C4-2B (cell line): ENCODE measurements around the gene NUMB.

Source experiments
- CTCF ChIP-seq: fragments of 450-650 bp; conservative IDR thresholded peaks from 2 replicates; pipeline ENCODE4 v1.5.1; 2017; ENCODE audit warnings: mild to moderate bottlenecking
- ZFX ChIP-seq: fragments of 450-650 bp; IDR thresholded peaks from 2 replicates; pipeline ENCODE4 v1.6.1; 2017

DNA sequence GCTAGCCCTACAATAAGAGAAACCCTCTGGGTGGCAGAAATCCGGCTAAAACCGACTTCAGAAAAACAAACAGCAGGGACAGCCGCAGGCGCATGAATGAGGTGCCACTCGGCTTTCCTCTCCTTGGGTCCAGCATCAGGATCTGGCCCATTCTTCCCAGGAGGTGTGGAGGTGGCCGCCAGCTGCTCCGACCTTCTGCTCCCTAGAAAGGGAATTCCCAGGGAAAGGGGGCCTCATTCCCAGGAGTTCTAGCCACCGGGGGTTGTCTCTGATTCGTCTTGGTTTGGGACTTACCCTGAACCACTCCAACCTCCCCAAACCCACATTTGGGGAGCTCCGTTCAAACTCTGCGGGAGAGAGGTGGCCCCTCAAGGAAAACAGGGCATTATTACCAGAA, 208.0 kb downstream of the NUMB start:
- TF ChIP-seq CTCF (no peak), ZFX (no peak)
